Measurements from ENCODE around the gene OR2S2. TPM values are rescaled to one million over a fixed set of nuclear protein-coding genes. Genes with fewer than 3 reads are reported as not detected.

OR2S2 gene
- total and polyA plus RNA-seq, 2 of the 8 experiments (the other 6 are each of a cell fraction or from before 2014, with no cell fraction given), result not detected

- Histone ChIP-seq H4K8ac (ENCODE audit: extremely low read depth, insufficient read depth, low read length) (0 out of 2 replicates have a peak overlapping the region, but pooled peaks have one; percentile 88), H4K5ac (ENCODE audit: insufficient read length, low read depth, low read length) (no peak overlapping the region), H2BK5ac (ENCODE audit: low read depth, low read length) (no peak overlapping the region), H4K20me1 (replicated peaks in 1 of 2; ENCODE audit: control insufficient read depth in 1 of 2, insufficient read depth in 2 of 2, low read length in 2 of 2) (no peaks in the 10 kb centered on the region), H3K4me1 (replicated peaks in 1 of 4; ENCODE audit: control insufficient read depth in 3 of 4, insufficient read depth in 4 of 4, low read length in 3 of 4) (peaks cover 0 to 5% (median under 1%) of the 10 kb centered on the region in 4 experiments; a peak in 2 of 7 replicates), H3K9ac (replicated peaks in 1 of 4; ENCODE audit: extremely low read depth in 1 of 4, low read depth in 3 of 4, low read length in 3 of 4) (no peak overlapping the region), H2BK15ac (ENCODE audit: low read length) (no peak overlapping the region), H2BK120ac (replicated peaks; ENCODE audit: low read depth, low read length) (no peak overlapping the region), H3K79me1 (ENCODE audit: low read depth, low read length) (no peaks in the 10 kb centered on the region), H3K14ac (ENCODE audit: insufficient read length) (no peak overlapping the region), H3K36me3 (ENCODE audit: control insufficient read depth in 2 of 4, insufficient read depth in 4 of 4, low read length in 3 of 4) (no peaks in the 10 kb centered on the region), H3K23me2 (ENCODE audit: low read depth, low read length) (no peaks in the 10 kb centered on the region), H2AK5ac (ENCODE audit: low read depth, low read length) (no peak overlapping the region), H3K27me3 (replicated peaks in 1 of 4; ENCODE audit: control insufficient read depth in 3 of 4, extremely low read depth in 1 of 4, insufficient read depth in 3 of 4, low read length in 3 of 4) (peaks cover 8 to 42% (median 28%) of the 10 kb centered on the region in 4 experiments), H3K4ac (replicated peaks; ENCODE audit: insufficient read length, low read depth, low read length) (no peak overlapping the region), H4K91ac (replicated peaks; ENCODE audit: insufficient read length, low read length) (no peak overlapping the region), H3K56ac (replicated peaks; ENCODE audit: insufficient read length, low read depth, low read length) (no peak overlapping the region), H3K79me2 (ENCODE audit: control insufficient read depth in 1 of 2, insufficient read depth in 2 of 2, low read length in 2 of 2) (no peaks in the 10 kb centered on the region), H2AFZ (ENCODE audit: low read length) (peak overlapping the region; percentile 99; the same call in 1 of the 2 replicates), H3K27ac (ENCODE audit: low read depth, low read length) (no peak overlapping the region), H3K9me3 (ENCODE audit: insufficient read depth in 2 of 2, low read depth in 1 of 2, low read length in 1 of 2) (peaks cover 0 to 5% of the 10 kb centered on the region in 2 experiments; a peak in 1 of 4 replicates), H3K23ac (ENCODE audit: insufficient read length) (no peak overlapping the region), H2BK12ac (ENCODE audit: low read depth, low read length) (no peak overlapping the region), H3K4me2 (ENCODE audit: insufficient read depth in 1 of 2, low read depth in 2 of 2, low read length in 2 of 2) (no peak overlapping the region), H3K4me3 (ENCODE audit: extremely low read depth in 1 of 4, insufficient read depth in 2 of 4, low read depth in 3 of 4, low read length in 4 of 4) (no peak overlapping the region), H2BK20ac (ENCODE audit: low read length) (no peak overlapping the region), H3K18ac (ENCODE audit: extremely low read depth, low read length) (no peak overlapping the region)
- FAIRE-seq (no peak), DNase-seq (ENCODE audit: low read depth in 1 of 2, low spot score in 2 of 2) (no peak)
- WGBS, 2 experiments (ENCODE audit: extremely low coverage in 1 of 2, insufficient coverage in 1 of 2, insufficient read length in 1 of 2, insufficient replicate concordance in 2 of 2, low coverage in 1 of 2, low lambda C conversion rate in 2 of 2, missing lambda C conversion rate in 1 of 2), result 72% methylated on average over 3 of the region's 3 CpGs; no CpG with 5 or more reads in 1 of the 2 experiments
- no peak for TF ChIP-seq ATF2 (IDR thresholded peaks at IDR 0.05; ENCODE audit: low read length)
- TF ChIP-seq SP4 (IDR thresholded peaks at IDR 0.05; ENCODE audit: low read length), result no peak
- TF ChIP-seq RNF2 (IDR thresholded peaks at IDR 0.05; ENCODE audit: borderline replicate concordance, low read depth, low read length, missing control alignments, poor library complexity, severe bottlenecking), result no peak
- TF ChIP-seq JUN (IDR thresholded peaks at IDR 0.05; ENCODE audit: low read depth, low read length), result no peak
- TF ChIP-seq TAF7 (optimal IDR thresholded peaks at IDR 0.05; ENCODE audit: borderline replicate concordance, low read depth, low read length), result no peak
- TF ChIP-seq TAF1 (IDR thresholded peaks at IDR 0.05; ENCODE audit: low read depth, low read length), result no peak
- TF ChIP-seq CHD2 (IDR thresholded peaks at IDR 0.05; ENCODE audit: low read length), result no peak
- no peak for TF ChIP-seq POLR2A (IDR thresholded peaks at IDR 0.05; ENCODE audit: control extremely low read depth in 1 of 2, low read depth in 2 of 2, low read length in 2 of 2)
- no peak for TF ChIP-seq SAP30 (IDR thresholded peaks at IDR 0.05; ENCODE audit: insufficient read depth, insufficient replicate concordance, low read length)
- POLR2A ChIA-PET (ENCODE audit: partially characterized antibody), result interaction anchor here (0.5 to 1.3 kb wide), 4 partner anchors 12 to 499 kb away, joined by 3 to 4 read pairs (median 3); partner anchors contain the start of gene HRCT1
- CTCF ChIA-PET (ENCODE audit: partially characterized antibody), result interaction anchor here (0.8 to 3.9 kb wide), 21 partner anchors 10 to 154 kb away, joined by 3 to 29 read pairs (median 5); partner anchors contain the start of gene SPAAR
Measured at GRCh38 chr9:35944841-35945240, 13.1 kb downstream of the OR2S2 start.

All from H1 (cell line).